ENCODE results near the gene ATAD3A.
"Not testable (repeated sequence)": the region's sequence is repeated elsewhere in the genome, so short reads cannot be mapped to it uniquely, and the experiment has no call there.

ATAD3A gene

DNA sequence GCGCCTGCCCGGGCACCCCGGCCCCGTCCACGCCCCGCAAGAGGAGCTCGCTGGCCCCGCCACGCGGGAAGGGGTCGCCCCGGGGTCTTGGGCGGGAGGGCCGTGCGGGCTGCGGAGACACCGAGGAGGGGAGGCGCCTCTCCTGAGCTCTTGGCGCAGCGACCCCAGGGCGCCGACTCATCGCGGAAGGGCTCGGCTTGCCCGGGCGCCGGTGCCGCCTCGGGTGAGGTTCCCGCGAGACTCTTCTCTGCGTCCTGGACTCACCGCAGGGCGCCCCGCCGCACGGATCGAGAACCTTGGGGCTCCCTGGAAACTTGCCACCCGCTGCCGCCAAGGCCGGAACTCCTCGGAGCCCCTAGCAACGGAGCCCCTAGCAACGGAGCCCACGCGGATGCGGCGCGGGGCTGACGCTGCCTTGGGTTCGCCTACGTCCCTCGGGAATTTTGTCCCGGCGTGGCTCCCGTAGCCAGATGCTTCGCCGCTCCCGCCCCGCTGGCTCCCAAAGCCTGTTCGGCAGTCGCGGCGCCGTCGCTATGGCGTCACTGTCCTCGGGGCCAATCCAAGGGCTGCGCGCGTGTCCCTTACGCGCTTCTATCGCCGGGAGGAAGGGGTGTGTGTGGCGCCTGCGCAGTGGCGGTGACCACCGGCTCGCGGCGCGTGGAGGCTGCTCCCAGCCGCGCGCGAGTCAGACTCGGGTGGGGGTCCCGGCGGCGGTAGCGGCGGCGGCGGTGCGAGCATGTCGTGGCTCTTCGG is at the start of gene ATAD3A:
Gene ATAD3A (plus strand): TSS at position 630 of the 753 bp plus-strand sequence. CDS start 107 bp downstream, at position 737.
- DNase-seq (ENCODE audit: low read depth in 2 of 2), result peak; percentile 93 to 94

DNA sequence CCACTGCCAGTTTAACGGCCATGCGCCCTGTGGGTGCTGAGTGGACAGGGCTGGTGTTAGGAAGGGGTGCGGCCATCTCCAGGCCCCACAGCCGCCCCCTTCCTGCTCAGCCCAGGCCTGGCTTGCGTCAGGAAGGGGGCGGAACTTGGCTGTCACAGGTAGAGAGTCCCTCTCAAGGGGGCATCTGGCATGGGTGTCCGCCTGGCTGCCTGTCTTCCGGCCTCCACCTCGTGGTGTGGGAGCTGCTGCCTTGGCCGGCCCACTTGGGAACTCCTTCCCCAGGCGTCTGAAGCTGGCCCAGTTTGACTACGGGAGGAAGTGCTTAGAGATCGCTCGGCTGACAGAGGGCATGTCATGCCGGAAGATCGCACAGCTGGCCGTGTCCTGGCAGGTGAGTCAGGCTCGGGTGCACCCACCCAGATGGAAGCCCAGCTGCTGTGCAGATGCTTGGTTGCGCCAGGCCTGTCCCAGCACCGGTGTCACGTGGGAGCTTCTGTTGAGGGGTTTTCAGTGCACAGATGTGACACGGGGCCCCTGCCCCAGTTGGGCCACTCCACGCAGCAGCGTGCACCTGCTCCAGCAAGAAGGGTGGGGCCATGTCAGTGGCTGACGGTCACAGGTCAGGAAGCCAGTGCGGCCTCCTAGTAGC is 49.5 kb upstream of the ATAD3A start:
- DNase-seq (ENCODE audit: low read depth in 2 of 2), result peak in 1 of 2 experiments; percentile 1

DNA sequence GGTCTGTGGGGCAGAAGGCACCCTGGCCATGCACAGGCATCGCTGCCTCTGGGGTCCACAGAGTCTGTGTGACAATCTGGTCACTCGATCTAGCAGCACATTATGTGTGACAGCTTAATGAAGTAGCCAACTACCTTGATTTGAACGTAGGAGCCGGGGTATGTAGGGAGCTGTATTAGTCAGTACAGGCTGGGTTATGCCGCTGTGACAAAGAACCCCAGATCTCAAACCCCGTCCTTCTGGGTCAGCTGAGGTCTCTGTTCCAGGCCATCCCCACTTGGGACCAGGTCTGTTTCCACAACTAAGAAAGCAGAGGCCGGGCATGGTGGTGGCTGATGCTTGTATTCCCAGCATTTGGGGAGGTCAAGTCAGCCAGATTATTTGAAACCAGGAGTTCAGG is 48.6 kb upstream of the ATAD3A start:
- no peak for DNase-seq (ENCODE audit: low read depth in 2 of 2)

DNA sequence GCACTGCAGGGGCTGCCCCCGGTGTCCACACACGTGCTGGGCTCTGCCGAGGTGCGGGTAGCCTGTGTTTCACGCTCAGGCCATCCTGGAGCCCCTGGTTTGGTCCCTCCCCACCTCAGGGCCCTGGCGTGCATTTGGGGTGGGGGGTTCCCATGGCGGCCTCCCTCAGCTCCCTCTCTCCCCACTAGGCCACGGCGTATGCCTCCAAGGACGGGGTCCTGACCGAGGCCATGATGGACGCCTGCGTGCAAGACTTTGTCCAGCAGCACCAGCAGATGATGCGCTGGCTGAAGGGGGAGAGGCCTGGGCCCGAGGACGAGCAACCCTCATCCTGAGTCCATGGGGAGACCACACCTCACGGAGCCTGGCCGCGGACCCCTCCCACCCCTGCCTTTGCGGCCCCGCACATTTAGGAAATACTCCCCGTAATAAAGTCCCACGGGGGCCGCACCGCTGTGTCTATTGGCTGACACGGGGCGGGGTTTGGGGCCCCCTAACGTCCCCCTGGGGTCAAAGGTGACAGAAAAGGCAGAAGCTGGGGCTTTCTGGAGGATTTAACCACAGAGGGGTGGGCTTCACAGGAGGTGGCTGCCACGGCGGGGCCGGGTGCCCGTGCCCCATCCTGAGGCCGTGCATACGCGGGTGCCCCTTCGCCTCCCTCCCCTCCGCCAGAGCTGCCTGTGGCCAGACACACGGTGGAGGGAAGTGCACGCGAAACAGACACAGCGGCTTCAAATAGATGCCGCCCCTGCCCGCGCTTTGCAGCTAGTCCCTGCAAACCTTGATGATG is 43.6 kb upstream of the ATAD3A start:
- DNase-seq (ENCODE audit: low read depth in 2 of 2), result not testable (repeated sequence)

DNA sequence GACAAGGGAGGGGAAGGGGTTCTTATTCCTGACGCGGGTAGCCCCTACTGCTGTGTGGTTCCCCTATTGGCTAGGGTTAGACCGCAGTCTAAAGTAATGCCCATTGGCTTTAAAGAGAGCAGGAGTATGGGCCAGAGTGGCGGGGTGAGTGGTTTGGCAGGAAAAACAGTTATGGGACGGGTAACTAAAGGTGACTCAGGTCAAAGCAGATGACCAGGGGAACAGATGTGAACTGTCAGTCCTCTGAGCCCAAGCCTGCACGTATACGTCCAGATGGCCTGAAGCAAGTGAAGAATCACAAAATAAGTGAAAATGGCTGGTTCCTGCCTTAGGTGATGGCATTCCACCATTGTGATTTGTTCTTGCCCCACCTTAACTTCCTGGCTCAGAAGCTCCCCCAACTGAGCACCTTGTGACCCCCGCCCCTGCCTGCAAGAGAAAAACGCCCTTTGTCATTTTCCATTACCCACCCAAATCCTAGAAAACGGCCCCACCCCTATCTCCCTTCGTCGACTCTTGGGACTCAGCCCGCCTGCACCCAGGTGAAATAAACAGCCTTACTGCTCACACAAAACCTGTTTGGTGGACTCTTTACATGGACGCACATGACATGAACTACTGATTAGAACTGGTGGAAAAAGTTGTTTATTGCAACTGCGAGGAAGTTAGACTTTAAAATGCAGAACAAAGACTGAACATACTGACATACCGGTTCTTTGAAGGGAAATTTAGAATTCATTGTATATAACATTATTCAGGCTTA is 41.2 kb upstream of the ATAD3A start:
- DNase-seq (ENCODE audit: low read depth in 2 of 2), result no peak

DNA sequence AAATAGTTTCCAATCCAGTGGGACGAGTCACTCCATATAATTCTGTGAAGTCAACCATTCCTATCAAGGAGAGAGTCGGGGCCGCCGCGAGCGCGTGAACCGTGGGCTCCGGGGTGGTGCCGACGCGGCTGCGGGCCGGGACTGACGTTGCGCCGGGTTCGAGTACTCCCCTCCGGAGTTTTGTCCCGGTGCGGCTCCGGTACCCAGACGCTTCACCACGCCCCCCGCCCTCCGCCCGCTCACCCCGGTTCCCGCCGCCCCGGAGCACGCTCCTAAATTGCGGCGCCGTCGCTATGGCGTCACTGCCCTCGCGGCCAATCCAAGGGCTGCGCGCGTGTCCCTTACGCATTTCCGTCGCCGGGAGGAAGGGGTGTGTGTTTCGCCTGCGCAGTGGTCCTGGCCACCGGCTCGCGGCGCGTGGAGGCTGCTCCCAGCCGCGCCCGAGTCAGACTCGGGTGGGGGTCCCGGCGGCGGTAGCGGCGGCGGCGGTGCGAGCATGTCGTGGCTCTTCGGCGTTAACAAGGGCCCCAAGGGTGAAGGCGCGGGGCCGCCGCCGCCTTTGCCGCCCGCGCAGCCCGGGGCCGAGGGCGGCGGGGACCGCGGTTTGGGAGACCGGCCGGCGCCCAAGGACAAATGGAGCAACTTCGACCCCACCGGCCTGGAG is 40.4 kb upstream of the ATAD3A start, which contains the start of gene ATAD3B:
Gene ATAD3B (plus strand): TSS at position 377 of the 664 bp plus-strand sequence. CDS start 120 bp downstream, at position 497.
- peak; percentile 65 to 69 for DNase-seq (ENCODE audit: low read depth in 2 of 2)

DNA sequence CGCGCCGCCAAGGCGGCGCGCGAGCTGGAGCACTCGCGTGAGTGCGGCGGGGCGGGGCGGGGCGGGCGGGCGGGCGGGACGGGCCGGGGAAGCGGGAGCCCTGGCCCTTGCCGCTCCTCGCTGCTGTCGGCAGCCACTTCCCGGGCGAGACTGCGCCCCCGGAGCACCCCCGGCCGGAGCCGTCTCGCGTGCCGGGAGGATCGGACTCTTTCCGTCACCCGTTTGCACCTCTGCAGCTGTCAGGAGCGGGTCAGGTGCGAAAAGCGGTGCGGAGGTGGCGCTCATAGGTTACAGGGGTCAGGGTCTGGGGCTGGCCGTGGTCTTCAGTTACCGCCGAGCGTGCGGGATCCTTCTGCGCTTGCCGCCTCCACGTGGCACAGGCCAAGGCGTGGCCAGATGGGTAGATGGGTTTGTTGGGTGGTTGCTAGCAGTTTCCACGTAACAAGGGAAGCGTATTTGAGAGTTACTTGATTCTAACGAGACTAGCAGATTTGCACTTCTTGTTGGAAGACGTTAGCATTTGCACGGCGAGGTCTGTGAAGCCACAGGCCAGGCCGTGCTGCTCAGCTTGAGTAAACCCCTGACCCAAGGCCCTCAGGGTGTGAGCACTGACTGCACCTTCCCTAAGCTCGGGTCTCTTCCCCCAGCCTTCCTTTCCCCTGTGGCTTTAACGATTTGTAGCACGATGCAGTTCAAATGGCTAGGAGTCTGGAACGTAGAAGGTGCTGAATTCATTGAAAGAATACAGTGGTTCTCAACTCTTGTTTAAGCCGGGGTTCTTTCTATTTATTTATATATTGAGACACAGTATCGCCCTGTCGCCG is 39.7 kb upstream of the ATAD3A start:
- not testable (repeated sequence) for DNase-seq (ENCODE audit: low read depth in 2 of 2)

DNA sequence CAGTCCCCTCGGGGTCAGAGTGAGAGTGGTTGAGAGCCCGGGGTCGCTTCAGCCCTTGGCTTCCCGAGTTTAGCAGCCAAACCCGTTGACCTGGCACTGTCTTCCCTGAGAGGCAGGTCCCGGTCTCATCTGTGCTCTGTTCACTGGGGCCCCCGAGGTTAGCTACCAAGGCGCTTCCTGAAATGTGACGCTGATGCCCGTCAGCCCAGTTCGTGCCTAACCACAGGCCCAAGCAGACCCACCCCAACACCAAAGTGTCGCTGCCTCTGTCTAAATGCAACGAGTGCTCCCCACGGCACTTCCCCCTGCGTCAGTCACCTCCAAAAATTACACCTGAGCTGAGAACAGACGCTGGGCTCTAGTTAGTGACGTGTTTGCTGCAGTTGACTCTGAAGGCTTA is 36.0 kb upstream of the ATAD3A start:
- DNase-seq (ENCODE audit: low read depth in 2 of 2), result not testable (repeated sequence)

DNA sequence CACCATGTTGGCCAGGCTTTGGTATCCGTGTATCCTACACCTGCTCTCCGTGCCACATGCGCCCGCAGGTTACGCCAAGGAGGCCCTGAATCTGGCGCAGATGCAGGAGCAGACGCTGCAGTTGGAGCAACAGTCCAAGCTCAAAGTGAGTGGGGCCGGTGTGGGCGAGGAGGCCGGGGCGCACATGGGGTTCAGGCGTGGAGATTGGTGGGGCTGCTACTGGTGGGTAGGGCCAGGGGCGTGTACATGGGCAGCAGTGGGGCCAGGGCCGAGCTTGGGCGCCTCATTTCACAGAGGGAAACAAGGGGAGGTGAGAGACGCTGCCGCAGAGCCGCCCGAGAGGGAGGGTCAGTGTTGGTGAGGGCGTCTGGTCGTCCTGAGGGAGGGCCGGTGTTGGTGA is 34.8 kb upstream of the ATAD3A start:
- no peak for DNase-seq (ENCODE audit: low read depth in 2 of 2)

DNA sequence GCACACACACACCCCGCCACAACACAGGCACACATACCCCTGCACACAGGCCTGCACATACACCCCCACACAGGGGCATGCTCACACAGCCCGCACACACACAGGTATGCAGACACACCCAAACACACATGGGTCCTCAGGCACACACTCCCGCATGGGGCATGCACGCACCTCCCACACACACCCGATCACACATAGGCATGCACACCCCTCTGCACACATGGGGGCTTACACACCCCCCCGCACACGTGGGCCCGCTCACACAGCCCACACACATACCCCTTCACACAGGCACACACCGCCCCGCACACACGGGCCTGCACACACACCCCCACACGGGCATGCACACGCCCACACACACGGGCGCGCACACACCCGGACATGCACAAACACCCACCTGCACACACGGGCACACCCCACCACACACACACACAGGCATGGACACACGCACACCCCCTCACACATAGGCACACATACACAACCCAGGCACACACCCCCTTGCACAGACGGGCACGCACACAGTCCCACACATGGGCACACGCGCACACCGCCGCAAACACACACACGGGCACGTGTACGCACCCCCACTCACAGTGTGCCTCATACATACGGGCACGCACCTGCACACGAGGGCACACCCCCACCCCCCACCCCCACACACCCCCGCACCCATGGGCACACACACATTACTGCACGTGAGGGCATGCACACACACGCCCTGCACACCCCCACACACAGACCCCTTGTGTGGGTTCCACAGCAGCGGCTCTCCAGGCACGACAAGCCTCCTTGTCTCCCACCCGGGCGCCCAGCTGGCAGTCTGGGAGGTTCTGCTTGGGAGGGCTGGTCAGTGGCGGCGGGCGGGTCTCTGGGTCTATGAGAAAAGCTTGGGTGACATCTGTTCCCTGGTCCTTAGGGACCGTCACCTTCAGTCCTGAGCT is 32.1 kb upstream of the ATAD3A start:
- DNase-seq (ENCODE audit: low read depth in 2 of 2), result no peak

DNA sequence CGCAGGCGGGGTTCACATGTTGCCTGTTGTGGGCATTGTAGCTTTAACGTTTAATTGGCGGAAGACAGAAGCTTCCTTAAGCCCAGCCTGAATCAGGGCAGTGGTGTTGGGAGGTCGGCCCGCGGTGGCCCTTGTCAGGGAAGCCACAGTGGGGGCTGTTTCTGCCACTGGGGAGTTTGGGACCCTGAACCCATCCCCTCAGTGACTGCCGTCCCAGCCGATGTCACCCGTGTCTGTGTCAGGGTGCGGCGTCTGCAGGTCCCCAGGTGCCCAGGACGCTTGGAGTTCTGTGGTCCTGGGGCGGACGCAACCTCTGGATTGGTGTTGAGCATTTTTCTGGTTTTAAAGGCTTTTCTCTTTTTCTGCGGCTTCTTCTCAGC is 31.5 kb upstream of the ATAD3A start:
- DNase-seq (ENCODE audit: low read depth in 2 of 2), result not testable (repeated sequence)

DNA sequence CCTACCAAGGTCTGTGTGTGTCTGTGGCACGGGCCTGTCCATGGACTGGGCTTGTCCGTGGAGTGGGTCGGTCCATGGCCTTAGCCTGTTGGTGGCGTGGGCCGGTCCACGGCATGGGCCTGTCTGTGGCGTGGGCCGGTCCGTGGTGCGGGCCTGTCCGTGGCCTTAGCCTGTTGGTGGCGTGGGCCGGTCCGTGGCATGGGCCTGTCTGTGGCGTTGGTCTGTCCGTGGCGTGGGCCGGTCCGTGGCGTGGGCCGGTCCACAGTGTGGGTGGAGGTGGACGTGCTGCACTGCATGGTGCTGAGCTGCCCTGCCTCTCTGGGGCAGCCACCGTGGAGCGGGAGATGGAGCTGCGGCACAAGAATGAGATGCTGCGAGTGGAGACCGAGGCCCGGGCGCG is 30.2 kb upstream of the ATAD3A start:
- DNase-seq (ENCODE audit: low read depth in 2 of 2), result not testable (repeated sequence)

DNA sequence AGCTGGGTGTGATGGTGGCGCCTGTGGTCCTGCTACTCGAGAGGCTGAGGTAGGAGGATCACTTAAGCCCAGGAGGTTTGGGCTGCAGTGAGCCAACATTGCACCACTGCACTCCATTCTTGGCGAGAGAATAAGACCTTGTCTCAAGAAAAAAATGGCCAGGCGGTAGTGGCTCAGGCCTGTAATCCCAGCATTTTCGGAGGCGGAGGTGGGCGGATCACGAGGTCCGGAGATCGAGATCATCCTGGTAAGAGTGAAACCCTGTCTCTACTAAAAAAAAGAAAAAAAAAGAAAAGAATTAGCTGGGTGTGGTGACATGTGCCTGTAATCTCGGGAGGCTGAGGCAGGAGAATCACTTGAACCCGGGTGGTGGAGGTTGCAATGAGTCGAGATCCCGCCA is 29.1 kb upstream of the ATAD3A start:
- DNase-seq (ENCODE audit: low read depth in 2 of 2), result no peak

DNA sequence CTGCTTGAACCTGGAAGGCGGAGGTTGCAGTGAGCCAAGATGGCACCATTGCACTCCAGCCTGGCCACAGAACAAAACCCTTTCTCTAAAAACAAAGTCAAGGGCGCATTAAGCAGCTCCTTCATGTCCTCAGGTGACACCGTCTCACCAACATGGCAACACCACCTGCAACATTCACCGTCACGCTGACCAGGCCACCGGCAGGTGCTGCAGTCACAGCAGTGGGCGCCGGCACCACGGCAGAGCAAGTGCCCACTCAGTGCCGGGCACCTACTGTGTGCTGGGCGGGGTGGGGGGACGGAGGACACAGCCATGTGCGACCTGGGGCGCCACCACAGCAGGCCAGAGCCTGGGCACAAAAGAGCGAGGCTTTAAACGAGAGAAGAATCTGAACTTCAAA is 28.2 kb upstream of the ATAD3A start:
- no peak for DNase-seq (ENCODE audit: low read depth in 2 of 2)

DNA sequence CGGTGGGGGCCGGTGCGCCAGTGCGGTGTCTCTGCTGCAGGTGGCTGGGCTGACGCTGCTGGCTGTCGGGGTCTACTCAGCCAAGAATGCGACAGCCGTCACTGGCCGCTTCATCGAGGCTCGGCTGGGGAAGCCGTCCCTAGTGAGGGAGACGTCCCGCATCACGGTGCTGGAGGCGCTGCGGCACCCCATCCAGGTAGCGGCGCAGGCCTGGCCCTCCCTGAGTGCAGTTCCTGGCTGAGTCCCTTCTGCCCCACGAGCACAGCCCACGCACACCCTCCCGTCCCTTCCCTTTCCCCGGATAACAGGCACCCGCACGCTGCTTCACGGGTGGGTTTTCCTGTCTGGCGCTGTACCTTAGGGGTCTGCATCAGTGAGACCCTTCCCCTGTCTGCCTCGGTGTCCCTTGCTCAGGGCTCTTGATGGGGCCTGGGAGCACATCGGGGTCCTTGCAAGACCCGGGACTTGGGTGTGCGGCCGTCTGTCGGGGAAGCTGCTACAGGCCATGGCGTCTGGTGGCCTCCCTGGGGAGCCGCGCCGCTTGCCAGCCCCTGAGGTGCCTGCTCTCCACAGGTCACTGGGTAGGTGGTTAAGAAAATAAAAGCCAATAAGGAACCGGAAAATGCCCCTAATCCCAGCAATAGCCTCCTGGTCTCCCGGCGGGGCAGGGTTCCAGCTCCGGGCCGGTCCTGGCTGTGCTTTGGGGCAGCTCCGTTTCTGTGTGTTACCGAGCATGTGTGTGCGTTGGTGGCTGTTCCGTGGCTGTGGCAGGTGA is 26.8 kb upstream of the ATAD3A start:
- DNase-seq (ENCODE audit: low read depth in 2 of 2), result not testable (repeated sequence)

DNA sequence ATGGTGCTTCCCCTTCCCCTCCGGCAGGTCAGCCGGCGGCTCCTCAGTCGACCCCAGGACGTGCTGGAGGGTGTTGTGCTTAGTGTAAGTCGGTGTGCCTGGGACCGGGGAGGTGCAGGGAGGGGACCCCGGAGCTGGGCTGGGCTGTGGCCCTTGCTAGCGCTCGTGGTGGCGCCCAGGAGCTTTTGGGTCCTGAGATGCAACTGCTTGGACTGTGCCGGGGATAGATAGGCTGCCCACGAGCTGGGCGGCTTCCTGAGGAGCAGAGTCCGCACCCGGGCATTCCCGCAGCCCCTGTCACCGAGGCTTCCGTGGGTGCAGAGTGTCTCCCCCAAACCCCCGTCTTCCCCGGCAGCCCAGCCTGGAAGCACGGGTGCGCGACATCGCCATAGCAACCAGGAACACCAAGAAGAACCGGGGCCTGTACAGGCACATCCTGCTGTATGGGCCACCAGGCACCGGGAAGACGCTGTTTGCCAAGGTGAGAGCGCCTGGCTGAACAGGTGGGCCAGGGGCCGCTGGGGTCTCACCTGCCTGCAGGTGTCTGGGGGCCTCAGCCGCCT is 26.1 kb upstream of the ATAD3A start:
- not testable (repeated sequence) for DNase-seq (ENCODE audit: low read depth in 2 of 2)

DNA sequence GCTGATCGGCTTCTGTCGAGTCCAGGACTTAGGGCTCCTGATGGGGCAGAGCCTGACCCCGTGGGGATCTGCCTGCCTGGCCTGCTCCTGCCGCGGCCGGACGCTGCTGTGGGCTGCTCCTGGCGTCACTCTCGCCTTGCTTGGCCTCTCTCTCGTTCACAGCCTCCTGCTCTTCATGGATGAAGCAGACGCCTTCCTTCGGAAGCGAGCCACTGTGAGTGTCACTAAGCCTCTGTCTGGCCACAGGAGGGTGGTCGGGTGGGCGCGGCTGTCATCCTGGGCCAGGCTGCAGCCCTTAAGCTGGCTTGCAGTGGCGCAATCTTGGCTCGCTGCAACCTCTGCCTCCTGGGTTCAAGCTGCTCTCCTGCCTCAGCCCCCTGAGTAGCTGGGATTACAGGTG is 24.3 kb upstream of the ATAD3A start:
- DNase-seq (ENCODE audit: low read depth in 2 of 2), result no peak

DNA sequence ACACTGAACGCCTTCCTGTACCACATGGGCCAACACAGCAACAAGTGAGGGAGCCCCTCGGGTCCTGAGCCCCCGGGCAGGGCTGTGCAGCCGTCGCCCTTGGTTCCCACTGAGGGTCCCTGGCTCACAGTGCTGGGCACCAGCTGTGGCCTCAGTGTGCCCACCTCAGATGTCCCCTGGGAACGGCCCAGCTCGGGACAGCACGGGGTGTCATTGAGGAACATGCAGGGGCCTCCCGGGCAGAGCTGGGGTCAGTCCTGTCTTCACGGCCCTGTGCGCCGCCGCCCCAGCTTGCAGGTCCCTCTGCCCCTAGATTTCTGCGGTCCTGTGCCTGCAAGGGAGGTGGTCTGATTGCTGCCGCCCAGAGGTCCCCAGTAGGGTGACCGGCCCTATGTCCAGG is 22.7 kb upstream of the ATAD3A start:
- DNase-seq (ENCODE audit: low read depth in 2 of 2), result no peak
